Measurements from ENCODE around the gene SCFD1. TPM values are rescaled to one million over a fixed set of nuclear protein-coding genes. Genes with fewer than 3 reads are reported as not detected.

SCFD1 gene
- total RNA-seq, 1 donor from 2014 or later = 82.4 TPM

DNA sequence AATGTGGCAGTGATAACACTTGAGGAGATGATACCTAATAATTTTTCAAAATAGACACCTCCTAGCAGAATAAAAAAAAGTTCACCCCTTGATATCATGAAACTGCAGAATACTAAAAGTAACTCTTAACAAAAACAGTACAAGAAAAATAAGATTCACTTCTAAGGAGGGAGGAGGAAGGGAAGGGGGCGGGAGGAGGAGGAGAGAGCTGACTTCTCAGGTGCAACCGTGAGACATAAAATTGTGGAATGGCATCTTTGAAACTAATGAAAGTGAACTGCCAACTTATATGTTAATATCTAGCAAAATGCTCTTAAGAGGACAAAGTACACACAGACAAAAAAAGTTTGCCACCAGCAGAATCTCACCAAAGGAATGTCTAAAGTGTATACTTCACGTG, 115.8 kb downstream of the SCFD1 start:
- no peaks in the 10 kb centered on the region for H3K4me1 Mint-ChIP-seq (ENCODE audit: low read depth)
- no peak overlapping the region for H3K4me3 Mint-ChIP-seq (ENCODE audit: unreplicated experiment)
- H3K36me3 Mint-ChIP-seq (ENCODE audit: low read depth) = peaks cover 25% of the 10 kb centered on the region
- H3K9me3 Mint-ChIP-seq (ENCODE audit: low read depth) = peaks cover 4% of the 10 kb centered on the region
- H3K27ac Mint-ChIP-seq (ENCODE audit: unreplicated experiment) = no peak overlapping the region
- no peak for DNase-seq (ENCODE audit: low spot score)
- H3K27me3 Mint-ChIP-seq (ENCODE audit: low read depth) = no peaks in the 10 kb centered on the region
- TF ChIP-seq, protein P1, sequence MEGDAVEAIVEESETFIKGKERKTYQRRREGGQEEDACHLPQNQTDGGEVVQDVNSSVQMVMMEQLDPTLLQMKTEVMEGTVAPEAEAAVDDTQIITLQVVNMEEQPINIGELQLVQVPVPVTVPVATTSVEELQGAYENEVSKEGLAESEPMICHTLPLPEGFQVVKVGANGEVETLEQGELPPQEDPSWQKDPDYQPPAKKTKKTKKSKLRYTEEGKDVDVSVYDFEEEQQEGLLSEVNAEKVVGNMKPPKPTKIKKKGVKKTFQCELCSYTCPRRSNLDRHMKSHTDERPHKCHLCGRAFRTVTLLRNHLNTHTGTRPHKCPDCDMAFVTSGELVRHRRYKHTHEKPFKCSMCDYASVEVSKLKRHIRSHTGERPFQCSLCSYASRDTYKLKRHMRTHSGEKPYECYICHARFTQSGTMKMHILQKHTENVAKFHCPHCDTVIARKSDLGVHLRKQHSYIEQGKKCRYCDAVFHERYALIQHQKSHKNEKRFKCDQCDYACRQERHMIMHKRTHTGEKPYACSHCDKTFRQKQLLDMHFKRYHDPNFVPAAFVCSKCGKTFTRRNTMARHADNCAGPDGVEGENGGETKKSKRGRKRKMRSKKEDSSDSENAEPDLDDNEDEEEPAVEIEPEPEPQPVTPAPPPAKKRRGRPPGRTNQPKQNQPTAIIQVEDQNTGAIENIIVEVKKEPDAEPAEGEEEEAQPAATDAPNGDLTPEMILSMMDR (IDR thresholded peaks at IDR 0.05) = no peak

- no peaks in the 10 kb centered on the region for H3K27me3 Mint-ChIP-seq (ENCODE audit: low read depth)
- no peaks in the 10 kb centered on the region for H3K4me1 Mint-ChIP-seq (ENCODE audit: low read depth)
- H3K4me3 Mint-ChIP-seq (ENCODE audit: unreplicated experiment) = no peak overlapping the region
- TF ChIP-seq, protein P1 (IDR thresholded peaks at IDR 0.05) = no peak
- H3K9me3 Mint-ChIP-seq (ENCODE audit: low read depth) = peaks cover 4% of the 10 kb centered on the region
- DNase-seq (ENCODE audit: low spot score) = no peak
- no peak overlapping the region for H3K27ac Mint-ChIP-seq (ENCODE audit: unreplicated experiment)
- peaks cover 25% of the 10 kb centered on the region for H3K36me3 Mint-ChIP-seq (ENCODE audit: low read depth)
These were observed 116.9 kb downstream of the SCFD1 start for GRCh38 chr14:30738978-30739377.

GRCh38 chr14:30748343-30748742, 126.2 kb downstream of the SCFD1 start:
- H3K4me1 Mint-ChIP-seq (ENCODE audit: low read depth) = peaks cover 6% of the 10 kb centered on the region
- TF ChIP-seq, protein P1 (IDR thresholded peaks at IDR 0.05) = no peak
- no peak overlapping the region for H3K27ac Mint-ChIP-seq (ENCODE audit: unreplicated experiment)
- DNase-seq (ENCODE audit: low spot score) = no peak
- peaks cover 7% of the 10 kb centered on the region for H3K27me3 Mint-ChIP-seq (ENCODE audit: low read depth)
- H3K4me3 Mint-ChIP-seq (ENCODE audit: unreplicated experiment) = no peak overlapping the region
- H3K9me3 Mint-ChIP-seq (ENCODE audit: low read depth) = no peaks in the 10 kb centered on the region
- no peaks in the 10 kb centered on the region for H3K36me3 Mint-ChIP-seq (ENCODE audit: low read depth)

DNA sequence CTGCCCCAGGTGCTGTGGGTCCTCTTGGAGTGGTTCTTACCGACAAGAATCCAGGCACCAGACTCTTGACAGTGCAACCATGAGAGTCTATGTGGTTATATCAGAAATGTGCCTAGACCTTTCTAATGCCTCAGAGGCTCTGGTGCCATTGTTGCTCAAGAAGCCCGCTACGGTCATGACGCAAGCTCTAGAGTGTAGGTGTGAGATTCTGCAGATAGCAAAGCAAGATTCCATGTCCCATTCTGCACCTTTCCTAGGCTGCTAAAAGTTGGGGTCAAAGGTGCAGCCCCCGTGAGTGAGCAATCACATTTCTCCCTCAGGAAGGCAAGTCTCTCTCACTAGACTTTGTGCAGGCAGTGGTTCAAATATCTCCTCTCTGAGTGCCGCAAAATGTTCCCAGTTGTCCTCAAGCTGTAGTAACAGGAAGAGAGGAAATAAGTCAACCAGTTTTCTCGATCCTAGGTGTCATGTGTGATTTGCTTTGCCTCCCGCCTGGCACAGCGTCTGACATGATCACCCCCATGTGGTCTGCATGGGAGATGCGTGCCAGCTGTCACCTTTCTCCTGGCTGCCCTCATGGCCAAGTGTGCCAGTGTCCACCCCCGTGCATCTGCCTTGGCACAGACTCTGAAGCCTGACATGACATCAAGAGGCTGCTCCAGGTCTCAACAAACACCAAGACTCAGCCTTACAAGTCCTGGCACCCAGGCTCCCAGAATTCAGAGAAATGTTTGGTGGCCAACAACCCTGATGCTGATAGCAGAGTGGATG, 129.7 kb downstream of the SCFD1 start:
- peaks cover 6% of the 10 kb centered on the region for H3K4me1 Mint-ChIP-seq (ENCODE audit: low read depth)
- H3K9me3 Mint-ChIP-seq (ENCODE audit: low read depth) = no peaks in the 10 kb centered on the region
- DNase-seq (ENCODE audit: low spot score) = no peak
- no peak overlapping the region for H3K27ac Mint-ChIP-seq (ENCODE audit: unreplicated experiment)
- TF ChIP-seq, protein P1 (IDR thresholded peaks at IDR 0.05) = peak; percentile 11
- H3K27me3 Mint-ChIP-seq (ENCODE audit: low read depth) = peaks cover 12% of the 10 kb centered on the region
- H3K36me3 Mint-ChIP-seq (ENCODE audit: low read depth) = no peaks in the 10 kb centered on the region
- no peak overlapping the region for H3K4me3 Mint-ChIP-seq (ENCODE audit: unreplicated experiment)

DNA sequence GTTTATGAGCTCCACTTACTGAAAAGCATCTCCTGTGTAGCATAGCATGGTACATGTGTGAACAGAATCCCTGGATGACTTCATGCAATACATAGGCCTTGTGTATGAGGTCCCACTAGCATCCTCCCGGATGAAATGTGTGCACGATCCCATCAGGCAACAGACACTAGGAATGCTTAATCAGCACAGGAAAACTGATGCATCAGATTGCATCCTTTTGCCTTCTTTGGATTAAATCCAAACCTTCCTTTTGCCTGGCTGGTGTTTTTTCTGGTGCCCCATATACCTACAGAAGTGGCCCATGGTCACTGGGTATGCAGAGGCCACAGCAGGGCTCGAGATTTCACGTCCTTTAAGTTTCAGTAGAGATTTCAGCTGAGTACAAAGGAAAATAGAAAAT, 131.3 kb downstream of the SCFD1 start:
- Mint-ChIP-seq H3K4me3 (ENCODE audit: unreplicated experiment) (no peak overlapping the region), H3K9me3 (ENCODE audit: low read depth) (no peaks in the 10 kb centered on the region), H3K36me3 (ENCODE audit: low read depth) (no peaks in the 10 kb centered on the region), H3K4me1 (ENCODE audit: low read depth) (no peaks in the 10 kb centered on the region), H3K27me3 (ENCODE audit: low read depth) (peaks cover 7% of the 10 kb centered on the region), H3K27ac (ENCODE audit: unreplicated experiment) (no peak overlapping the region)
- TF ChIP-seq, protein P1 (IDR thresholded peaks at IDR 0.05) = no peak
- DNase-seq (ENCODE audit: low spot score) = no peak

All from chondrocyte (in vitro differentiated cells).